B cell (primary cell): ENCODE results near the gene OIT3.

Experiments
- CTCF ChIP-seq: fragments of 200-600 bp; IDR thresholded peaks from one replicate; pipeline ENCODE4 v1.8.0; 2022; ENCODE audit warnings: antibody characterized with exemption, mild to moderate bottlenecking
- EZH2 ChIP-seq: IDR thresholded peaks from 2 replicates; pipeline ENCODE4 v1.6.1; 2012; ENCODE audit warnings: borderline replicate concordance, low read depth, mild to moderate bottlenecking, moderate library complexity, low read length; ENCODE audit not compliant: insufficient read depth, poor library complexity, severe bottlenecking

- TF ChIP-seq CTCF, result no peak
- TF ChIP-seq EZH2, result no peak
Observed at GRCh38 chr10:72890086-72890485, 3.5 kb upstream of the OIT3 start.
